NK-92 (cell line): Measurements from ENCODE around the gene LYSMD2.

Experiments used
- DNase-seq: peaks from one replicate; lab custom pipeline; 2025; ENCODE audit not compliant: unreplicated experiment; lab: John Stamatoyannopoulos, UW

Gene LYSMD2

GRCh38 chr15:51752888-51753287 lies 15.4 kb upstream of the LYSMD2 start:
- no peak for DNase-seq

- no peak for DNase-seq
These were observed 14.5 kb upstream of the LYSMD2 start for GRCh38 chr15:51751697-51752683.

GRCh38 chr15:51750792-51751696 lies 13.6 kb upstream of the LYSMD2 start, which contains the start of gene TMOD2:
TSS of gene TMOD2 (plus strand) at chr15:51751597. CDS start at chr15:51766442, 14,845 bp downstream.
- no peak for DNase-seq

- no peak for DNase-seq
These were observed 12.7 kb upstream of the LYSMD2 start for GRCh38 chr15:51750186-51750585.

- DNase-seq, result no peak
These were observed 11.9 kb upstream of the LYSMD2 start for GRCh38 chr15:51749307-51749706.

GRCh38 chr15:51739061-51739712 lies 1.7 kb upstream of the LYSMD2 start:
- DNase-seq, result no peak

GRCh38 chr15:51738553-51738952 lies 1.1 kb upstream of the LYSMD2 start:
- no peak for DNase-seq

- DNase-seq, result no peak
These were observed 519 bp downstream of the LYSMD2 start for GRCh38 chr15:51736751-51737521.

GRCh38 chr15:51736069-51736468 lies 1.4 kb downstream of the LYSMD2 start:
- DNase-seq, result no peak

GRCh38 chr15:51735228-51736010 lies 2.0 kb downstream of the LYSMD2 start:
- DNase-seq, result no peak

- DNase-seq, result no peak
These were observed 4.8 kb downstream of the LYSMD2 start for GRCh38 chr15:51732646-51733045.

GRCh38 chr15:51731549-51732267 lies 5.7 kb downstream of the LYSMD2 start:
- no peak for DNase-seq

- no peak for DNase-seq
These were observed 10.1 kb downstream of the LYSMD2 start for GRCh38 chr15:51727141-51727897.

GRCh38 chr15:51726302-51727073 lies 11.0 kb downstream of the LYSMD2 start:
- no peak for DNase-seq

GRCh38 chr15:51724673-51725072 lies 12.8 kb downstream of the LYSMD2 start:
- no peak for DNase-seq

GRCh38 chr15:51724199-51724598 lies 13.3 kb downstream of the LYSMD2 start:
- DNase-seq, result no peak

GRCh38 chr15:51721199-51721960 lies 16.1 kb downstream of the LYSMD2 start:
- DNase-seq, result no peak
